ENCODE measurements around the gene SPOCK1. TPM values are rescaled to one million over a fixed set of nuclear protein-coding genes. Genes with fewer than 3 reads are reported as not detected.

SPOCK1 gene
- total RNA-seq, 1 experiment from 2014 or later: 10.9 TPM

- Histone ChIP-seq H4K20me1 (ENCODE audit: control insufficient read depth, insufficient read depth, insufficient read length) (no peaks in the 10 kb centered on the region), H3K4me1 (ENCODE audit: insufficient read depth, low read length) (no peaks in the 10 kb centered on the region), H2AFZ (ENCODE audit: low read length) (no peak overlapping the region), H3K4me2 (ENCODE audit: insufficient read depth, insufficient read length, low read length) (no peak overlapping the region), H3K23me2 (ENCODE audit: insufficient read length, low read depth, low read length, poor library complexity, severe bottlenecking) (no peaks in the 10 kb centered on the region), H4K91ac (ENCODE audit: insufficient read length, low read depth, low read length) (no peak overlapping the region), H3K79me2 (ENCODE audit: insufficient read depth, low read length) (no peaks in the 10 kb centered on the region), H3K9ac (ENCODE audit: extremely low read depth, insufficient read length, low read length) (no peak overlapping the region), H2BK15ac (ENCODE audit: low read depth, low read length) (no peak overlapping the region), H2BK12ac (ENCODE audit: insufficient read length, low read depth, low read length) (no peak overlapping the region), H3K56ac (ENCODE audit: insufficient read length, low read depth, low read length) (no peak overlapping the region), H3K4ac (ENCODE audit: low read depth, low read length) (no peak overlapping the region), H3K27me3 (ENCODE audit: insufficient read depth, low read length) (no peaks in the 10 kb centered on the region), H3K27ac (ENCODE audit: insufficient read length, low read depth, low read length) (no peak overlapping the region), H2BK20ac (ENCODE audit: low read depth, low read length, poor library complexity, severe bottlenecking) (no peak overlapping the region), H3K79me1 (ENCODE audit: insufficient read depth, low read depth, low read length, poor library complexity, severe bottlenecking) (no peaks in the 10 kb centered on the region), H2BK120ac (ENCODE audit: low read depth, low read length, poor library complexity, severe bottlenecking) (no peak overlapping the region), H2BK5ac (ENCODE audit: insufficient read length, low read length) (no peak overlapping the region), H3K23ac (ENCODE audit: insufficient read length, low read depth, low read length) (no peak overlapping the region), H2AK5ac (ENCODE audit: insufficient read length, low read length) (no peak overlapping the region), H4K5ac (ENCODE audit: insufficient read length, low read depth, low read length) (no peak overlapping the region), H4K8ac (replicated peaks; ENCODE audit: insufficient read length, low read depth, low read length) (no peak overlapping the region), H3T11ph (ENCODE audit: low read length) (no peak overlapping the region), H3K14ac (ENCODE audit: insufficient read depth, low read length) (no peak overlapping the region), H3K18ac (ENCODE audit: insufficient read length, low read depth, low read length) (no peak overlapping the region), H3K9me3 (ENCODE audit: control insufficient read depth, low read depth, low read length) (no peaks in the 10 kb centered on the region)
- no CpG with 5 or more reads among the region's 1 CpG for WGBS (ENCODE audit: extremely low coverage, insufficient read length, low lambda C conversion rate)
- Mint-ChIP-seq H3K9me3 (no peaks in the 10 kb centered on the region), H3K27me3 (ENCODE audit: low read depth) (no peaks in the 10 kb centered on the region), H3K4me3 (no peak overlapping the region), H3K36me3 (ENCODE audit: insufficient read depth in 1 of 3, low read depth in 3 of 3) (no peaks in the 10 kb centered on the region), H3K4me1 (no peaks in the 10 kb centered on the region), H3K27ac (no peak overlapping the region)
- no peak for TF ChIP-seq CTCF (conservative IDR thresholded peaks at IDR 0.05)
- DNase-seq: no peak
These were observed 334.6 kb downstream of the SPOCK1 start for GRCh38 chr5:137164536-137164935.

All from H9 (cell line).